ENCODE measurements around the gene CA12. TPM values are rescaled to one million over a fixed set of nuclear protein-coding genes. Genes with fewer than 3 reads are reported as not detected.

The CA12 gene
- total and polyA plus RNA-seq, 4 donors = 0.07 to 5.1 (median 1.5) TPM

GRCh38 chr15:63314409-63314808 lies 67.2 kb downstream of the CA12 start:
- Histone ChIP-seq H3K36me3 (ENCODE audit: control insufficient read depth in 4 of 4, insufficient read depth in 3 of 4, low read depth in 1 of 4, low read length in 3 of 4) (no peaks in the 10 kb centered on the region), H3K4me1 (ENCODE audit: control insufficient read depth in 4 of 4, insufficient read depth in 4 of 4, low read length in 3 of 4) (peaks cover 0 to 4% (median 0%) of the 10 kb centered on the region in 4 donors), H3K4me3 (ENCODE audit: low read depth in 1 of 3, low read length in 3 of 3) (no peak overlapping the region), H3K9ac (ENCODE audit: low read depth in 1 of 2, low read length in 2 of 2) (no peak overlapping the region), H3K27ac (ENCODE audit: low read depth in 1 of 2, low read length in 2 of 2) (no peak overlapping the region), H3K27me3 (ENCODE audit: control insufficient read depth in 4 of 4, insufficient read depth in 4 of 4, low read length in 3 of 4) (no peaks in the 10 kb centered on the region), H3K9me3 (ENCODE audit: control insufficient read depth in 4 of 4, low read length in 3 of 4) (no peaks in the 10 kb centered on the region)
- WGBS = 75% methylated on average over 2 of the region's 2 CpGs
- no peak for DNase-seq (ENCODE audit: low spot score)
- TF ChIP-seq FOXA1 (IDR thresholded peaks at IDR 0.05) (no peak), RAD21 (IDR thresholded peaks at IDR 0.05) (no peak), YY1 (IDR thresholded peaks at IDR 0.05) (no peak), MAX (IDR thresholded peaks at IDR 0.05) (no peak), EGR1 (IDR thresholded peaks at IDR 0.05; ENCODE audit: low read depth in 2 of 2) (no peak), TAF1 (conservative IDR thresholded peaks at IDR 0.05) (no peak), SP1 (IDR thresholded peaks at IDR 0.05) (no peak), HNF4G (IDR thresholded peaks at IDR 0.05) (no peak), FOXA2 (IDR thresholded peaks at IDR 0.05) (no peak), RXRA (IDR thresholded peaks at IDR 0.05) (no peak), HNF4A (conservative IDR thresholded peaks at IDR 0.05) (no peak), NR2F2 (IDR thresholded peaks at IDR 0.05) (no peak), GABPA (IDR thresholded peaks at IDR 0.05 in 1 of 2, conservative IDR thresholded peaks at IDR 0.05 in 1 of 2) (no peak), JUND (IDR thresholded peaks at IDR 0.05) (no peak)
- TF ChIP-seq, protein P1, sequence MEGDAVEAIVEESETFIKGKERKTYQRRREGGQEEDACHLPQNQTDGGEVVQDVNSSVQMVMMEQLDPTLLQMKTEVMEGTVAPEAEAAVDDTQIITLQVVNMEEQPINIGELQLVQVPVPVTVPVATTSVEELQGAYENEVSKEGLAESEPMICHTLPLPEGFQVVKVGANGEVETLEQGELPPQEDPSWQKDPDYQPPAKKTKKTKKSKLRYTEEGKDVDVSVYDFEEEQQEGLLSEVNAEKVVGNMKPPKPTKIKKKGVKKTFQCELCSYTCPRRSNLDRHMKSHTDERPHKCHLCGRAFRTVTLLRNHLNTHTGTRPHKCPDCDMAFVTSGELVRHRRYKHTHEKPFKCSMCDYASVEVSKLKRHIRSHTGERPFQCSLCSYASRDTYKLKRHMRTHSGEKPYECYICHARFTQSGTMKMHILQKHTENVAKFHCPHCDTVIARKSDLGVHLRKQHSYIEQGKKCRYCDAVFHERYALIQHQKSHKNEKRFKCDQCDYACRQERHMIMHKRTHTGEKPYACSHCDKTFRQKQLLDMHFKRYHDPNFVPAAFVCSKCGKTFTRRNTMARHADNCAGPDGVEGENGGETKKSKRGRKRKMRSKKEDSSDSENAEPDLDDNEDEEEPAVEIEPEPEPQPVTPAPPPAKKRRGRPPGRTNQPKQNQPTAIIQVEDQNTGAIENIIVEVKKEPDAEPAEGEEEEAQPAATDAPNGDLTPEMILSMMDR (IDR thresholded peaks at IDR 0.05; ENCODE audit: low read depth, low read length, missing input control) = no peak
- TF ChIP-seq, protein P2, sequence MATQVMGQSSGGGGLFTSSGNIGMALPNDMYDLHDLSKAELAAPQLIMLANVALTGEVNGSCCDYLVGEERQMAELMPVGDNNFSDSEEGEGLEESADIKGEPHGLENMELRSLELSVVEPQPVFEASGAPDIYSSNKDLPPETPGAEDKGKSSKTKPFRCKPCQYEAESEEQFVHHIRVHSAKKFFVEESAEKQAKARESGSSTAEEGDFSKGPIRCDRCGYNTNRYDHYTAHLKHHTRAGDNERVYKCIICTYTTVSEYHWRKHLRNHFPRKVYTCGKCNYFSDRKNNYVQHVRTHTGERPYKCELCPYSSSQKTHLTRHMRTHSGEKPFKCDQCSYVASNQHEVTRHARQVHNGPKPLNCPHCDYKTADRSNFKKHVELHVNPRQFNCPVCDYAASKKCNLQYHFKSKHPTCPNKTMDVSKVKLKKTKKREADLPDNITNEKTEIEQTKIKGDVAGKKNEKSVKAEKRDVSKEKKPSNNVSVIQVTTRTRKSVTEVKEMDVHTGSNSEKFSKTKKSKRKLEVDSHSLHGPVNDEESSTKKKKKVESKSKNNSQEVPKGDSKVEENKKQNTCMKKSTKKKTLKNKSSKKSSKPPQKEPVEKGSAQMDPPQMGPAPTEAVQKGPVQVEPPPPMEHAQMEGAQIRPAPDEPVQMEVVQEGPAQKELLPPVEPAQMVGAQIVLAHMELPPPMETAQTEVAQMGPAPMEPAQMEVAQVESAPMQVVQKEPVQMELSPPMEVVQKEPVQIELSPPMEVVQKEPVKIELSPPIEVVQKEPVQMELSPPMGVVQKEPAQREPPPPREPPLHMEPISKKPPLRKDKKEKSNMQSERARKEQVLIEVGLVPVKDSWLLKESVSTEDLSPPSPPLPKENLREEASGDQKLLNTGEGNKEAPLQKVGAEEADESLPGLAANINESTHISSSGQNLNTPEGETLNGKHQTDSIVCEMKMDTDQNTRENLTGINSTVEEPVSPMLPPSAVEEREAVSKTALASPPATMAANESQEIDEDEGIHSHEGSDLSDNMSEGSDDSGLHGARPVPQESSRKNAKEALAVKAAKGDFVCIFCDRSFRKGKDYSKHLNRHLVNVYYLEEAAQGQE (IDR thresholded peaks at IDR 0.05) = no peak
- TF ChIP-seq, protein P3, sequence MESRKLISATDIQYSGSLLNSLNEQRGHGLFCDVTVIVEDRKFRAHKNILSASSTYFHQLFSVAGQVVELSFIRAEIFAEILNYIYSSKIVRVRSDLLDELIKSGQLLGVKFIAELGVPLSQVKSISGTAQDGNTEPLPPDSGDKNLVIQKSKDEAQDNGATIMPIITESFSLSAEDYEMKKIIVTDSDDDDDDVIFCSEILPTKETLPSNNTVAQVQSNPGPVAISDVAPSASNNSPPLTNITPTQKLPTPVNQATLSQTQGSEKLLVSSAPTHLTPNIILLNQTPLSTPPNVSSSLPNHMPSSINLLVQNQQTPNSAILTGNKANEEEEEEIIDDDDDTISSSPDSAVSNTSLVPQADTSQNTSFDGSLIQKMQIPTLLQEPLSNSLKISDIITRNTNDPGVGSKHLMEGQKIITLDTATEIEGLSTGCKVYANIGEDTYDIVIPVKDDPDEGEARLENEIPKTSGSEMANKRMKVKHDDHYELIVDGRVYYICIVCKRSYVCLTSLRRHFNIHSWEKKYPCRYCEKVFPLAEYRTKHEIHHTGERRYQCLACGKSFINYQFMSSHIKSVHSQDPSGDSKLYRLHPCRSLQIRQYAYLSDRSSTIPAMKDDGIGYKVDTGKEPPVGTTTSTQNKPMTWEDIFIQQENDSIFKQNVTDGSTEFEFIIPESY (IDR thresholded peaks at IDR 0.05) = no peak
- TF ChIP-seq, protein P4, sequence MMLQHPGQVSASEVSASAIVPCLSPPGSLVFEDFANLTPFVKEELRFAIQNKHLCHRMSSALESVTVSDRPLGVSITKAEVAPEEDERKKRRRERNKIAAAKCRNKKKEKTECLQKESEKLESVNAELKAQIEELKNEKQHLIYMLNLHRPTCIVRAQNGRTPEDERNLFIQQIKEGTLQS (IDR thresholded peaks at IDR 0.05) = no peak
